HG03060 (cell line): Measurements from ENCODE around the gene GRIN3A.
A peak's percentile ranks its signal among the peaks of the same experiment; 100 is the strongest.

Experiments
- ATAC-seq: cut with Tn5 transposase; IDR thresholded peaks from one replicate; pipeline ENCODE4 v1.9.1; 2021; ENCODE audit warnings: low read depth, moderate number of reproducible peaks; ENCODE audit not compliant: unreplicated experiment

Gene GRIN3A

DNA sequence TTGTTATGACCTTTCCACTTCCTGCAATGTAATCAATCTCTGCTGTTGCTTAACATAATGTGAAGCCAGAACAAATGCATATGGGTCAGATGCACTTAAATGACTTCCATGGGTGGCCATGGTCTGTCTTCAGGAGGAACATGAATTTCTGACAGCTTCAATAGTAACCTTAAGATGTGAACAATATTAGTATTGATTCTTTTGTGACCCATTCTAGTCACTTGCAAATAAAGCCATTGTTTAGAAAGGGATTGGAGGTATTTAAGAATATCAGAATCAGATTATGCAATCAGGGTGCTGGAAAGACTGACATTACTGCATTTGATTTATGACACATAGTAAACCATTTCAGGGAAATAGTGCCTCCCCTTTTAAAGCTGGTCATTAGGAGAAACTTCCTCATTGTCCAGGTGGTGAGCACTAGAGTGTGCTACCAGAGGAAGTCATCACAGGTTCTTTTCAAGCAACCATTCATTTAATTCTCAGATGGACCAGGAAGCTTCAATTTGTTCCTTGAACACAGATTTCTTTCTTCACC, 32.1 kb downstream of the GRIN3A start:
- ATAC-seq: no peak

DNA sequence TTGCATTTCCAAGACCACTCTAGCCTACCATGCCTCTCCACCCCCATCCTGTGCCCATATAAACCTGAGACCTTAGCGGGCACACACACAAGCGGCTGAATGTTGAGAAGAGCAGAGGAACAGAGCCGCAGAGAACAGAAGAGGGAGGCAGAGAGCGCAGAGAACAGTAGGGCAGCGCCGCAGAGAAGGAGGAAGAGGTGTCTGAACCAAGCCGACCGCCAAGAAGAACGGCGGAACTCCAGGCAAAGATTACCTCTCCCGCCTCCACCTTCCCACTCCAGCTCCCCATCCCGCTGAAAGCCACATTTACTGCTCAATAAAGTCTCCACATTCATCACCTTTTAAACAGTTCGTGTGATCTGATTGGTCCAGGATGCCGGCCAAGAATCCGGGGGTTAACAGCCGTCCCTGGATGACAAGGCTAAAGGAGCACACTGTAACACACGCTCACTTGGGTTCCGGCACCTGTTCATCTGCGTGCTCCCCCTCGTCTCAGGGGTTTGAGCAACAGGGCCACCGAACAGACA, 33.2 kb downstream of the GRIN3A start:
- peak; percentile 47 for ATAC-seq

DNA sequence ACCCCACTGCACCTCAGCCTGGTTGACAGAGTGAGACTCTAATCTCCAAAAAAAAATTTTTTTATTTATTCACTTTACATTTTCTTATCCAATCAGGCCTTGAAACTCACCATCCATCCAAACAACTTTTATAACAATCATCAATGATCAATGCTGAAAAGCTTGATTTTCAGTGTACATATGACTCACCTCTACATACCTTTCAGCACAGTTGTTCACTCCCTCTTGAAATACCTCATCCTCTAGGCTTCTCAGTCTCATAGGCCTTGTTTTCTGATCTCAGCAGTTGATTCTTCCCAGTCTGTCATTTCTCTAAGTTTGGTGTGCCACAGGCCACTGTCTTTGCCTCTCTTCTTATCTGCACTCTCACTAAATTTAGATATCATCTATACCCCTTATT, 36.2 kb downstream of the GRIN3A start:
- ATAC-seq: no peak

DNA sequence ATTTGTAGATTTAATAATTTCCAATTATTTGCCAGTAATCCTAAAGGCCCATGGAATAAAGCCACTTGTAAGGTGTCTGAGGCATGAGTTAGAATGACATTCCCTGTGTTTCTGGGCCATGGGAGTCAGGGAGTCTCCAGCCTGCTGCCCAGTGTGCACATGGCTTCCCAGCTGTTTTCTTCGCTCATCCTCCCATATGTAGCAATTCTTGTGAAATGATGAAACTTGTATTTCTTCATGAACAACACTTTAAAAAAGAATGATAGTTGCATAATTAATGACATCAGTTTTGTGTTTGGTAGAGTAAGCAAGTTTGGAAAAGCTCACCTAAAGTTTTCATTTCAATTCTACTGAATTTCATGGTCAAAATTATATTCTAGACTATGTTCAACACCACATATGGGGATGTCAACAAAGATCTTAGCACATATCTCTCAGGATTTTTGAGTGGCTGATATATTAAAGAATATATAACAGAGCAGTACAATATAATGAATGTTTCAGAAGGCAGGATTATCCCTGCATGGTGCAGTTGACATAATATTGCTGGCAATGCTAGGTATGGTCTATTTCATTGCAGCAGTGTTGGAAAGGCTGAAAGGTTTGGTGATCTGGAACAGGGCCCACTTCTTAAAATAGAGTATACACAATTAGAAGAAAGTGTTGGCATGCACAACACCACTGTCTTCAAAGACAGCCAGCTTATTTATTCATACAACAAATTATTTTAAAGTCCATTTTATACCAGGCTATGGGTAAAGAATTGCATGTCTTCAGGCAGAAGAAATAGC, 44.7 kb downstream of the GRIN3A start:
- ATAC-seq: no peak

DNA sequence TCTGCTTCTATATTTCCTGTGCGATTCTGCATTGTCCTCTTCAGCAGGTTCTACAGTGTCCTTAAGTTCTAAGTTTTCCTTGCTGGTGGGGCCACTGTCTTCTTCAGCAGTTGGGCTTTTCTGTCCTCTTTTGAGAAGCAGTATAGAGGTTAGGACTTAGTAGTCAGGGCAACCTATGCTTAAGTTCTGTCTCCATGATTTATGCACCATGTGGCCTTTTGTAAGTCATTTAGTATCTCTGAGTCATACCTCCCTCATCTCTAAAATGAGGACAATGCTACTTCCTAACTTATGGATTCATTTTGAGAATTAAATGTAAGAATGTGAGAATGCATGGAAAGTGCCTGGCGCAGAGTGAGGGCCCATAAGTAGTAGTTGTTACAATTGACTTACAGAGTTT, 46.8 kb downstream of the GRIN3A start:
- ATAC-seq: no peak

DNA sequence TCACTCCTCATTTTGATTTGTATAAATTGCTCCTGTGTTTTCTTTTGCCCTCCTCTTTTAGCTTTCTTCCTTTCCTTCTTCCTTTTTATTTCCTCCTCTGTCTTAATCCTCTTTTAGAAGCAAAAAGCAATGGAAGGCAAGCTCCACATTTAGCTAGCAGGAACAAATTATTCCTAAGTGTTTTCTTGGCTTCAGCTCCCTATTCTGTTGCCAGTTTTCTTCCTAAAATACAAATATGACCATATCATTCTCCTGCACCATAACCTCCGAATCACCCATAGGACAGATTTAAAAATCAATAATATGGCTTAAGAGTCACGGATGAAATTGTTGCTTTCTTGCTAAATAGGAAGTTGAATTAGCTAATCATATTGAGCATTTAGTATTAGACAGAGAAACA, 49.4 kb downstream of the GRIN3A start:
- ATAC-seq: no peak

DNA sequence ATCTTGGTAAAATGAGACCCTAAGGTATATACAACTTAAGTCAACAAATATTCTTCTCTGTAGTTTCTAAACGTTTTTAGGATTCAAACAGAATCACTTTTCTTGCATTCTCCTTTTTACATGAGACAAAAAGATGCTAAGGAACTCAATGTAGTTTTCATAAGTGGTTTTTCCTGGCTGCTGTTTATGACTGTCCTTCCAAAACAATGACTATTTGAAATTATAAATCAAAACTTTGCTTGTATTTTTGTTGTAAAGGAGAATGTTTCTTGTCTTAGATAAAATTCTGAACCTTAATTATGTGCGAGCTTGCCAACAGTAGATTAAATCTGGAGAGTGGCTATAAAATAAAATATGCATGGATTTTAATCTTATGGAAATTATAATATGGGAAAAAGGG, 53.8 kb downstream of the GRIN3A start:
- no peak for ATAC-seq

DNA sequence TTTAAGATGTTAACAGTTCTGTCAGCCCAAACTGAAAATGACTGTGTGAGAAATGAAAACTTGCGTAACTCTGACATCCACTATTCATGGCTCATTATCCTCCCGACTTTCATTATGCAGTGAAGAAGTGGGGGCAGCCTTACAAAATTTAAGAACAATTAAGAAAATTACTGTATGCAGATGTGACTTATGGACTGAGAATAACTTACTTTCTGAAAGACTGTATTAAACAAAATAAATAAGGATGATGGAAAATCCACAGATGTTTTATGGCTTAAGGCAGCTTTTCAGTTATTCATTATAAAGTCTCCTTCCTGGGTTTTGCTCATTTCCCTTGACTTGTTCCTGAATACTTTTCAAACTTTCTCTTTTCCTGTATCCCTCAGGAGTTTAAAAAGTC, 55.2 kb downstream of the GRIN3A start:
- no peak for ATAC-seq

DNA sequence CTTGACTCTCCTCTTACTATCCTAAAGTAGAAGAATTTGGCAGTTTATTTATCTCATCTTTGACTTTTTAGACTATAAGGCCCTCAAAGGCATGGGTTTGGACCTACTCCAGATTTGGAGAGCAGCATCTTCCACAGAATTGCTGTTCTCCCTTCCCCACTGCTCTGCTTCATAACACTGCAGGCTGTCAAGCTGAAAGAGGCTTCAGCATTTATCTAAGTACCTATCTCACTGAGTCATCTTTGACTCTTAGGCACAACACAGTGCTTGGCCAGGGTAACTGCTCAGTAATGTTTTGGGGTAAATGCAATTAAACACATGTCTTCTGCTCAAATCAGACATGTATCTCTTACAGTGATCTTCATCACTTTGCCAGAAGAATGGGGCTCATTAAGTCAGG, 60.6 kb downstream of the GRIN3A start:
- no peak for ATAC-seq

DNA sequence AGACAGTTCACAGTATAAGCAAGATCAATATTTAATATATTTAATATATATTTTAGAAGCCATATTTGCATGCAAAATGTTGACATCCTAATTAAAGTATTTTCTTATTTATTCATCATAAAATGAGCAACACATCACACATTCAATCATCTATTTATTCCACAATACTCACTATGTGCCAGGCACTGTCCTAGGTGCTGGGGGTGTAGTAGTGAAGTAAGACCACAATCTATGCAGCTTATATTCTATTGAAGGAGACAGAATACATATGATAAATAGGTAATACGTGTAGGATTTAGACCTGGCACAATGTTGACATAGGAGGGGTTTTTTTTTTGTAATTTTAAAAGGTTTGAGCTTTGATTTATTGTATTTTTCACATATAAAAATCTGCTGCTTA, 63.1 kb downstream of the GRIN3A start:
- ATAC-seq: no peak

DNA sequence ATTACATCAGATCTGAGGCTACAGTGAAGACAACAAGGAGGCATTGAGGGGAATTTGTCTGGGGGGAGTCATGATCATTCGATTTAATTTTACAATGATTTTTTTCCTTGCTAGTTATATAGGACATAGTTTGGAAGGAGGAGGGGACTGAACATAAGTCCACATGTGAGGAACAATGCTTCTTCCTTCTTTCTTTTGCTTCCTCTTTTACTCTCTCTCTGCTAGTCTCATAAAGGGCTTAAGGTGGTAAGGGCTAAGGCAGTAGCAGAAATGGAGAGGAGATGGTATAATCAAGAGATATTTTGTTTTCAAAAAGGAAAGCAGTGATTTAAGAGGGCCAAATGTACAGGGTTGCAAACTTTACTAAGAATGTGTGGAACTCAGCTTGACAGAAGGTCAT, 64.3 kb downstream of the GRIN3A start:
- ATAC-seq: no peak

DNA sequence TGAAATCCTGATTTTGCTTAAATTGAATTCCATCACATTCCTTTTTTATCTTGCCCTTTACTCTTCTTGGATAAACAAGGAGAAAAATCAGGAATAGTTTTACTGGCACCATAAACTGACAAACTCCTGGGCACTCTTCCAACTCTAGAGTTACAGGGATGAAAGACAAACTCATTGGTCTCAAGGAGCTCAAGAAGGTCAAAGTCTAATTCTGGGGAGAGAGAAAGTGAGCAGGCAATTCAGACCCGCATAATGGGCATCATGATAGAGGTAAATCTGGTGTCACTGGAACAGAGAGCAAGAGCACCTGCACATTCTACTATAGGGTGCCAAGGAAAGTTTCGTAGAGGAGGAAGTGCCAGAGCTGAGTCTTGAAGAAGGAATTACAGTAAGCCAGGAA, 64.8 kb downstream of the GRIN3A start:
- ATAC-seq: no peak

DNA sequence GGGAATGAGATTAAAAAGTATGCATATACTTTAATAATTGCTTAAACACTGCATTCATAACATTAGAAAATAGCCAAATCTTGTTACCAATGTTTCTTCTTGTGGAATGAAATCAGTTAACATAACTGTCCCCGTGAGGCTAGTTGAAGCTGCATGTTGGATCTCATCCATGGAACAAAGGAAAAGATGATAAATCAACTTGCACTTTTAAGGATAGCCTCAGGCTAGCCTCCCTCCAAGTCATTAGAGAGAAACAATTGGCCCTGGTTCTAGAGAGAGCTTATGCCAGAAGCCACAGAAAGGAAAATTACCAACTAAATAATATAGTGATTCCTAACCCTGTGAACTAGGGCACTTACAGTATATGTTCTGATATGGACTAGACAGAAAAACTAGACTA, 66.9 kb downstream of the GRIN3A start:
- no peak for ATAC-seq

DNA sequence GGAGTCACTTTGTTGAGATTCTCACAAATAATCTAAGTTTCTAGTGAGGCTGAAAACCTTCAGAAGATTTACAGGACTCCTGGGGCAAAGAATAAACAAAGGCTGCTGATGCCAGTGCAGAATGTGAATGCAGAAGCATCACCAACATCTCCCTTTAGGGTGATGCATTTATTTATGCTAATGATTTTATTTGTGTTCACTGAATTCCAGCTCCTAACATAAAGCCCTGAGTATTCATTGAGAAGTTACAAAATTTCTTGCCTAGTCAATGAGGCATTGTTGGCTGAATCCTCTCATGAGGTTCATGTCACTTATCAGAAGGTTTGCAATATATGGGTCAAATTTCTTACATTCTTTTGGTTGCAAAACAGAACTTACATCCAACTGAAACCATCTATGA, 70.0 kb downstream of the GRIN3A start:
- ATAC-seq: no peak

DNA sequence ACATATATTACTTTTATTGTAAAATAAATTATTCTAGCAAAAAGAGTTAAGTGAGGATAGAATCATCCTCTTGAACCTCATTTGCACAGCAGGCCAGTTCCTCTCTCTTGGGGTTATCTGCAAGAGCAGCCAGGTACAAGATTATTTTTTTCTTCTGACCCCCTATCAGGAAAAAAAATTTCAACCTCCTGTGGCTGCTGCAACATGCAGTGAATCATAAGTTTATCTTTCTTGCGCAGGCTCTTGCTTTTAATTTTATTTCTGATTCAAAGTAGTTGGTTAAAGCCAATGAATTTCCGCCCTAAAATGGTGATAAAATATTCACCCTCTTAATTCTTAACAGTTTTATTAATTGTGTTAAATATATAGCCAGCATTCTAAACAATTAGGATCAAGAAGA, 74.0 kb downstream of the GRIN3A start:
- ATAC-seq: no peak

DNA sequence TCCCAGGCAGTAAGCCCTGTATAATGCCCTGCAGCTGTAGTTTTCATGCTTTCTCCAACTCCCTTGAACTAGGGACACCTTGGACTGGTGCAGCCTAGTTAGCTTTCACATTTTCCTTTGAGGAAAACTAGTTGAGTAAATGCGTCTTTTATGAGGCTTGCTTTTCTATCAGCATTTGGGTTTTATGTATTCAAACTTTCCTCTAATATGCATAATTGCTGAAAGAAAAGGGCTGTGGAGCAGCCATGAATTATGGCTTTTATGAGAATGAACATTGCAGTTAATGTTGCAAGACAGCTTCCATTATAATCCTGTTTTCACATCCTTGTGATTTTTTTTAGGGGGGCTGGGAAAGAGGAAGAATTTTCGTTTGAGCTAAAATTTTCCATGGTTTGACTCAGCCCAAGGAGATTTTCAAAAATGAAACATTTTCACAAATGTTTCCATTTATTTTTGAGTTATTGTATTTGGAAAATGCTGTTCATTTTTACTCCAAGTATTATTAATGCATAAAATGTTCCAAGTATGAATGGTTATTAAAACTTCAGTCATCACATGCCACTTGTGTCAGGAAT, 85.8 kb downstream of the GRIN3A start:
- no peak for ATAC-seq

DNA sequence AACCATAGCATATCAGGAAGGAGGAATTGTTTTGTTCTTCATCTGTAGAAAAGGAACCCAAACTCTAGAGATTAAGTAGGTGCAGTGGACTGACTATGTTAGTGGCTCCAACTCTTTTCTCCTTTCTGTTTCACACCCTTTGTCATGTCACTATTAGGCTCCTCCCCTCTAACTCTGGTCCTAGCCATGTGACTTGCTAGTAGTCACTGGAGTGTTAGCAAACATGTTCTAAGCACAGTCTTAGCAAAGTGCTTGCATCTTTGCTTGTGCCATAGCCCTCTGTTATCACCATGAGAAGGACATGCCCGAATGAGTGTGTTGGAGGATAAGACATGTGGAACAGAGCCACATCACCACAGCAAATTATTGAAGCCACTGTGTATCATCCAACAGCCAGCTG, 88.3 kb downstream of the GRIN3A start:
- no peak for ATAC-seq

DNA sequence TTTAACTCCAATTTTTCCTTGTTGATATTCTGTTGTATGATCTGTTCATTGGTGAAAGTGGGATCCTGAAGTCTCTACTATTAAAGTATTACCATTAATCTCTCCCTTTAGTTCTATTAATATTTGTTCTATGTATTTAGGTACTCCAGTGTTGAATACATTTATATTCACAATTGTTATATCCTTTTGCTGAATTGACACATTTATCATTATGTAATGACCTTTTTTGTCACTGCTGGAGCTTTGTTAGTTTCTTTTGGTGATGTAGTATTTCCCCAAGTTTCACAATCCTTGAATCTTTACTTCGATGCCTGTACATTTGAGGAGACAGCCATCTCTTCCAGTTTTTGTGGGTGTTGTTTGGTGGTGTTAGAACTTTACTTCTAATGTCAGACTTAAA, 90.0 kb downstream of the GRIN3A start:
- no peak for ATAC-seq

DNA sequence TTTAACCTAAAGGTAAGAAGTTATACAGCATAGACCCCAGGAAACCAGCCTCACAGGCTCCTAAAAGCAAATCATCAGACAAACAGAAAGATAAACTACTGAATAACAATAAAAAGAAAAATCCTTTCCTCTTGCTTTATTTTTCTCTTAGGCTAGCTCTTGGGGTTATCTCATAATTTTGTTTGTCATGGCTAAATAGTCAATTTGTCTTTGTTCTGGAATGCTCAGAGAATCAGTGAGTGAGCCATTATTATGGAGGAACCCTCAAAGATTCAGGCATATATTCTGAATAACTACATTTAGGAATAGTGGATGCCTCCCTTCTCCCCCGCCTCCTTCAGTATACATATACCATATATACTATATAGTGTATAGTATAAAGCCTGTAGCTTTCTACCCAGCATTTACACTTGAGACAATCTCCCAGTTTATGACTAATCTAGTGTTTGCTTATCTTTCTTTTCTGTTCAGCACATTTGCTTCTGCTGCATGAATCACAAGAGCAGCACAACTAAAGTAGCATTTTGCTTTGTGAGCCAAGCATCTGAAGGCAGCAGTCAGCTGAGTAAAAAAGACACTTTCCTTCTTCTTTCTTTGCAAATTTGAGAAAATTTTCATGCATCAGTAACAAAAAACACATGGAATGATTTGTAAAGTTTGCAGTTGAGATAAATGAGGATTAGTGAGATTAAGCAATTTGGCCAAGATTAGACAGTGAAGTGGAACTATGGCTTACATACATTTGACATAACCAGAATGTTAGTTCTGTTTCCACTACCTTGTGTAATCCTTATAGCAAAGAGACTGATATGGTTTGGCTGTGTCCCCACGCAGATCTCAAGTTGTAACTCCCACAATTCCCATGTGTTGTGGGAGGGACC, 98.4 kb downstream of the GRIN3A start:
- ATAC-seq: no peak

DNA sequence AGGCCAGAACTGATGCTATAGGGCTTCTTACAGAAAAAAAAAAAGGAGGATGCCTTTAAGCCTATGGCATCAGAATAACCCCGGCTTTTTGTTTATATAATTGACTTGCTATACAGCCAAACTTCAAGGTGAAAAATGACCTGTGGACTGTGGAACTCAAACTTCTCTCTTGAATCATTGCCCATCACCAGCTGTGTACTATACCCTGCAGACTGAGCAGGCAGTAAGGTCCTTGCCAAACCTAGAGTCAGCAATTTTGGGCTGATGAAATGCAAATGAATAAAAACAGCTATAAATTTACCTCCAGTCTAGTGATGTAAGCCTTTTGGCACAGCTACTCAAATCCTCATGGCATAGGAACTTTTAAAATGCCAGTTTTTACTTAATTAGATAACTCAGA, 99.1 kb downstream of the GRIN3A start:
- no peak for ATAC-seq

DNA sequence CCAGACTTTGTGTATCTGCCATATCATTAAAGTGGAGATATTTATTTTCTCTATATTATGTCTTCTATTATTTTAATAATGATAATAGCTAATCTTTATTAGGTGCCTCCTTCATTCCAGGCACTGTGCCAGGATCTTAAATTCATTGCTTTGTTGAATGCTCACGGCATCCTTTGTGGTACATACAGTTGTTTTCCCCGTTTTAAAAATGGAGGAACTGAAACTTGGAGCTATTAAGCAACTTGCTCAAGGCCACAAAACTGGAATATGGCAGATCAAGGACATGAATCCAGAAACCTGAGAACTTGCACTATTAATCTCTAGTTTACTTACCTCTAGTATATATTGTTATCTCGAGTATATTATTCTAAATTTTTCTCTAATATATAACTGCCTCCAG, 102.2 kb downstream of the GRIN3A start:
- ATAC-seq: no peak
